ENCODE results near the gene GALNTL6. TPM values are rescaled to one million over a fixed set of nuclear protein-coding genes. Genes with fewer than 3 reads are reported as not detected.
"Not testable (repeated sequence)": the region's sequence is repeated elsewhere in the genome, so short reads cannot be mapped to it uniquely, and the experiment has no call there.

Gene GALNTL6
- total RNA-seq, 1 donor from 2014 or later: 0.13 TPM

DNA sequence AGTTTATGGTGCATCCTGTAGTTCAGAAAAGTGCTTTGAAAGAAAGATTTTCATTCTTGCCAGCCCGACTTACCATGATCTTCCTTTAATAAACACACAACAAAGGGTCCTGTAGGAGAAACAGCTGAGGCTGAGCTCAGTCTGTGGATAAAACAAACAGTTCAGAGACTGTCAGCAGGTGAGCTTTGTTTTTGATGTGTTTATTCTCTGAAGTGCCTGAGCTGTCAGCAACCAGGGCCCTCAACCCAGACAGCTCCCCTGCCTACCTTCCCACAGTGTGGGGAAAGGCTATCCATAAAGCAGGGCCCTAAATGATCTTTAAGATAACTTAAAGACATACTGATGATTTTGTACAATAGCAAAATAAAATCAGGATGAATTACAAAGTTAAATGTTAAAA, 896.2 kb downstream of the GALNTL6 start:
- DNase-seq (ENCODE audit: low read depth): no peak
- no peaks in the 10 kb centered on the region for H3K36me3 ChIP-seq (ENCODE audit: control insufficient read depth, insufficient read depth, low read length)
- H3K4me3 ChIP-seq (ENCODE audit: low read depth, low read length): no peak overlapping the region
- TF ChIP-seq, protein P1, sequence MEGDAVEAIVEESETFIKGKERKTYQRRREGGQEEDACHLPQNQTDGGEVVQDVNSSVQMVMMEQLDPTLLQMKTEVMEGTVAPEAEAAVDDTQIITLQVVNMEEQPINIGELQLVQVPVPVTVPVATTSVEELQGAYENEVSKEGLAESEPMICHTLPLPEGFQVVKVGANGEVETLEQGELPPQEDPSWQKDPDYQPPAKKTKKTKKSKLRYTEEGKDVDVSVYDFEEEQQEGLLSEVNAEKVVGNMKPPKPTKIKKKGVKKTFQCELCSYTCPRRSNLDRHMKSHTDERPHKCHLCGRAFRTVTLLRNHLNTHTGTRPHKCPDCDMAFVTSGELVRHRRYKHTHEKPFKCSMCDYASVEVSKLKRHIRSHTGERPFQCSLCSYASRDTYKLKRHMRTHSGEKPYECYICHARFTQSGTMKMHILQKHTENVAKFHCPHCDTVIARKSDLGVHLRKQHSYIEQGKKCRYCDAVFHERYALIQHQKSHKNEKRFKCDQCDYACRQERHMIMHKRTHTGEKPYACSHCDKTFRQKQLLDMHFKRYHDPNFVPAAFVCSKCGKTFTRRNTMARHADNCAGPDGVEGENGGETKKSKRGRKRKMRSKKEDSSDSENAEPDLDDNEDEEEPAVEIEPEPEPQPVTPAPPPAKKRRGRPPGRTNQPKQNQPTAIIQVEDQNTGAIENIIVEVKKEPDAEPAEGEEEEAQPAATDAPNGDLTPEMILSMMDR (IDR thresholded peaks at IDR 0.05; ENCODE audit: insufficient read depth, low read length, poor library complexity, severe bottlenecking): no peak
- no peaks in the 10 kb centered on the region for H3K27me3 ChIP-seq (ENCODE audit: control insufficient read depth, insufficient read depth, low read length)

DNA sequence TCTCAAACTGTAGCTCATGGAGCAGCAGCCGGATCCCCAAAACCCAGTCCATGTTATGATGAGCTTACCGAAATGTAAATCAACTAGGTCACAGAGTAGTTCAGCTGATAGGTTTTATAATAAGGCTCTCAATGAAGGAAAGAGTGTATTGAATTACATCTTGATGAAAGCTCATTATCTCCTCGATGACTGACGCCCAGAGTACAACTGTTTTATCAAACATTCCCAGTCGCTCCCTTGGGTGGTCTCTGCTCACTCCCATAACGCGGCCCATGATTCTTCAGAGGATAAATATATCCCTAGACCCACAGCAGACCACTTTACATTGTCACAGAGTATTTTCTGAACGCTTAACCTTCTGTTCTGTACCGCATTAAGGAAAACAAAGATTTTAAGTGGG, 903.1 kb downstream of the GALNTL6 start:
- Histone ChIP-seq H3K27me3 (ENCODE audit: control insufficient read depth, insufficient read depth, low read length) (no peaks in the 10 kb centered on the region), H3K4me3 (ENCODE audit: low read depth, low read length) (no peak overlapping the region), H3K36me3 (ENCODE audit: control insufficient read depth, insufficient read depth, low read length) (no peaks in the 10 kb centered on the region)
- TF ChIP-seq, protein P1 (IDR thresholded peaks at IDR 0.05; ENCODE audit: insufficient read depth, low read length, poor library complexity, severe bottlenecking): no peak
- DNase-seq (ENCODE audit: low read depth): no peak

DNA sequence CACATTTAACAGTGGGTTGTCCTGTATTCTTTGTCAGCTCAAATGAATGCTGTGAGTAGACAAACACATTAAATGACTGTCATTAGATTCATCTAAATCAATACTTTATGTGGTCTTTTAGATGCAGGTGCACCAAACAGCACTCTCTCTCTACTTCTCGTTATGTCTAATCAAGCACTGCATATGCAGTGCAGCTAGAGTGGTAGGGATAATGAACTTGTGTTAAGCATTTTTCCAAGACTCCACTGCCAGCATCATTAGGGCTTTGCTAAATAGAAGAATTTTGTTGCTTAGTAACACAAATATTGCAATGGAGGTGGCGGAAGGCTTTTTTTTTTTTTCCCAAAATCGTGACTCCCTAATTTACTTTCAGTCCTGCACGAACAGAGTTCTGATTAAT, 908.5 kb downstream of the GALNTL6 start:
- Histone ChIP-seq H3K36me3 (ENCODE audit: control insufficient read depth, insufficient read depth, low read length) (no peaks in the 10 kb centered on the region), H3K4me3 (ENCODE audit: low read depth, low read length) (no peak overlapping the region), H3K27me3 (ENCODE audit: control insufficient read depth, insufficient read depth, low read length) (no peaks in the 10 kb centered on the region)
- TF ChIP-seq, protein P1 (IDR thresholded peaks at IDR 0.05; ENCODE audit: insufficient read depth, low read length, poor library complexity, severe bottlenecking): no peak
- no peak for DNase-seq (ENCODE audit: low read depth)

DNA sequence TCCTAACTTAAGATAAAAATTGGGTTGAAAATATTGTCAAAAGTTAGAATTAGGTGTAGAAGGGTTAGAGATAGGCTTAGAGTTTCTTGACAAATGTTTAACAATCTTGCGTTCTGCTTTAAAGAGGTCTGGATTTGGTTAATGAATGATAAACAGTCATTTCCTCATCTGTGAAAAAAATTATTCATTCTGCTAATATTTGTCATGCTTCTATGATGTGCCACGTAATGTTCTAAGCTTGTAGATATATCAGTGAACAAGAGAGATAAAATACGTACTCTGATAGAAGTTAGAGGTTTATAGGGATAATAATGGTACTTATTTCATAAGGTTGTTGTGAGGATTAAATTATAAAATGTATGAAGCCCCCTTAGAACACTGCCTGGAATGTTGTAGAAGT, 912.4 kb downstream of the GALNTL6 start:
- H3K36me3 ChIP-seq (ENCODE audit: control insufficient read depth, insufficient read depth, low read length): no peaks in the 10 kb centered on the region
- no peak for DNase-seq (ENCODE audit: low read depth)
- TF ChIP-seq, protein P1 (IDR thresholded peaks at IDR 0.05; ENCODE audit: insufficient read depth, low read length, poor library complexity, severe bottlenecking): no peak
- no peaks in the 10 kb centered on the region for H3K27me3 ChIP-seq (ENCODE audit: control insufficient read depth, insufficient read depth, low read length)
- H3K4me3 ChIP-seq (ENCODE audit: low read depth, low read length): no peak overlapping the region

DNA sequence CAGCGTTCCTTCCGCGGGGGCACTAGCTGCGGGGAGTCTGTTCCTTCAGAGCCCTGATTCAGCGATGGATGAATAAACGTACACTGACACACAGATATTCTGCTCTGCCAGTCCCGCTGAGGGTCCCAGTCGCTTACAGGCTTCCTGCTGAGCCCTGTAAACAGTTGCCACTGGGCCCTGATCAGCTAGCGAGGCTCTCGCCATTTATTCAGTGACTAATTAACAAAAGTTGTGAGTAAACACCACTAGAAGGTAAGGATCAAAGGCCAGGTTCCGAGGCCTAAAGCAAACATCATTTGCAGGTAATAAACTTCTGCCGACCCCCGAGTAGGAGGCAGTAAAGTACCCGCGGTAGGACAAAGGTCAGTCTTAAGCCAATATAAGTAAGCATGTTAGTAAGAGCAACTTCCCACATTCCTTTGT, 912.8 kb downstream of the GALNTL6 start:
- no peaks in the 10 kb centered on the region for H3K36me3 ChIP-seq (ENCODE audit: control insufficient read depth, insufficient read depth, low read length)
- no peak overlapping the region for H3K4me3 ChIP-seq (ENCODE audit: low read depth, low read length)
- no peak for DNase-seq (ENCODE audit: low read depth)
- H3K27me3 ChIP-seq (ENCODE audit: control insufficient read depth, insufficient read depth, low read length): no peaks in the 10 kb centered on the region
- TF ChIP-seq, protein P1 (IDR thresholded peaks at IDR 0.05; ENCODE audit: insufficient read depth, low read length, poor library complexity, severe bottlenecking): no peak

DNA sequence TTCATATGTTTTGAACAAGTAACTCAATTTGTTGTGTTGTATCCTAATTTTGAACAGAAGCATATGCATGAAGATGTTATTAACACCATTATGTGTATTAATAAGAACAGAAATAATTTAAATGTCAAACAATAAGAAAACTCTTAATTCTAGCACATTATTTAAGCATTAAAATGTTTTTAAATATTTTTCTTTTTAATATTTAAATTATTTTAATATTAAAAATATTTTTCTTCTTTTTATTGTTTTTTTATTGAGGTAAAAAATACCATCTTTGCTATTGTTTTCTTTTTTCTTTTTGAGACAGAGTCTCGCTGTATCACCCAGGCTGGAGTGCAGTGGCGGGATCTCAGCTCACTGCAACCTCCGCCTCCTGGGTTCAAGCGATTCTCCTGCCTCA, 914.4 kb downstream of the GALNTL6 start:
- Histone ChIP-seq H3K4me3 (ENCODE audit: low read depth, low read length) (no peak overlapping the region), H3K36me3 (ENCODE audit: control insufficient read depth, insufficient read depth, low read length) (no peaks in the 10 kb centered on the region), H3K27me3 (ENCODE audit: control insufficient read depth, insufficient read depth, low read length) (no peaks in the 10 kb centered on the region)
- TF ChIP-seq, protein P1 (IDR thresholded peaks at IDR 0.05; ENCODE audit: insufficient read depth, low read length, poor library complexity, severe bottlenecking): no peak
- no peak for DNase-seq (ENCODE audit: low read depth)

DNA sequence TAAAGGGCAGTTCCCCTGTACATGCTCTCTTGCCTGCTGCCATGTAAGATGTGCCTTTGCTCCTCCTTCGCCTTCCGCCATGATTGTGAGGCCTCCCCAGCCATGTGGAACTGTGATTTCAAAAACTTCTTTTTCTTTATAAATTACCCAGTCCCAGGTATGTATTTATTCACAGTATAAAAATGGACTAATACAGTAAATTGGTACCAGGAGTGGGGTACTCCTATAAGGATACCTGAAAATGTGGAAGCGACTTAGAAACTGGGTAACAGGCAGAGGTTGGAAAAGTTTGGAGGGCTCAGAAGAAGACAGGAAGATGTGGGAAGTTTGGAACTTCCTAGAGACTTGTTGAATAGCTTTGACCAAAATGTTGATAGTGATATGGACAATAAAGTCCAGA, 920.4 kb downstream of the GALNTL6 start:
- not testable (repeated sequence) for H3K27me3 ChIP-seq (ENCODE audit: control insufficient read depth, insufficient read depth, low read length); H3K4me3 ChIP-seq (ENCODE audit: low read depth, low read length); H3K36me3 ChIP-seq (ENCODE audit: control insufficient read depth, insufficient read depth, low read length); DNase-seq (ENCODE audit: low read depth)

All from kidney epithelial cell (primary cell).